H9 (cell line): Measurements from ENCODE around the gene SPATA31D4. TPM values are rescaled to one million over a fixed set of nuclear protein-coding genes. Genes with fewer than 3 reads are reported as not detected.

Experiments used
- DNase-seq: peaks from one replicate; pipeline ENCODE4 v3.0.0-alpha.2; 2017
- H2AFZ ChIP-seq: one replicate; pipeline ENCODE4 v1.6.1; 2013; ENCODE audit warnings: mild to moderate bottlenecking, low read length, control low read depth, moderate library complexity
- H2AK5ac ChIP-seq: 2 replicates; pipeline ENCODE4 v1.6.1; 2013; ENCODE audit warnings: low read length, control low read depth, mixed read lengths; ENCODE audit not compliant: insufficient read length
- H2BK120ac ChIP-seq: one replicate; pipeline ENCODE4 v1.6.1; 2013; ENCODE audit warnings: low read depth, mild to moderate bottlenecking, low read length, control low read depth, inconsistent platforms; ENCODE audit not compliant: poor library complexity, severe bottlenecking
- H2BK12ac ChIP-seq: 2 replicates; pipeline ENCODE4 v1.6.1; 2013; ENCODE audit warnings: low read length, control low read depth, mixed read lengths, low read depth; ENCODE audit not compliant: insufficient read length
- H2BK15ac ChIP-seq: 2 replicates; pipeline ENCODE4 v1.6.1; 2013; ENCODE audit warnings: low read depth, low read length, control low read depth
- H2BK20ac ChIP-seq: one replicate; pipeline ENCODE4 v1.6.1; 2013; ENCODE audit warnings: low read depth, mild to moderate bottlenecking, low read length, control low read depth, inconsistent platforms; ENCODE audit not compliant: poor library complexity, severe bottlenecking
- H2BK5ac ChIP-seq: 2 replicates; pipeline ENCODE4 v1.6.1; 2013; ENCODE audit warnings: low read length, control low read depth, mixed read lengths; ENCODE audit not compliant: insufficient read length
- H3K14ac ChIP-seq: 2 replicates; pipeline ENCODE4 v1.6.1; 2013; ENCODE audit warnings: low read length, control low read depth; ENCODE audit not compliant: insufficient read depth
- H3K18ac ChIP-seq: 2 replicates; pipeline ENCODE4 v1.6.1; 2013; ENCODE audit warnings: low read depth, mild to moderate bottlenecking, mixed read lengths, low read length, control low read depth; ENCODE audit not compliant: insufficient read length
- H3K23ac ChIP-seq: 2 replicates; pipeline ENCODE4 v1.6.1; 2013; ENCODE audit warnings: low read length, control low read depth, mixed read lengths, low read depth; ENCODE audit not compliant: insufficient read length
- H3K23me2 ChIP-seq: 2 replicates; pipeline ENCODE4 v1.6.1; 2013; ENCODE audit warnings: low read depth, mild to moderate bottlenecking, mixed read lengths, low read length, control low read depth; ENCODE audit not compliant: insufficient read length, poor library complexity, severe bottlenecking
- H3K27ac ChIP-seq: 2 replicates; pipeline ENCODE4 v1.5.1; 2013; ENCODE audit warnings: low read length, control low read depth, mixed read lengths, low read depth; ENCODE audit not compliant: insufficient read length
- H3K27me3 ChIP-seq: 2 replicates; pipeline ENCODE4 v1.6.1; 2013; ENCODE audit warnings: low read length, control low read depth, inconsistent platforms; ENCODE audit not compliant: insufficient read depth
- H3K4ac ChIP-seq: 2 replicates; pipeline ENCODE4 v1.6.1; 2013; ENCODE audit warnings: low read depth, mild to moderate bottlenecking, control low read depth, inconsistent platforms, low read length, moderate library complexity
- H3K4me1 ChIP-seq: 2 replicates; pipeline ENCODE4 v1.6.1; 2013; ENCODE audit warnings: low read length, control low read depth, inconsistent platforms; ENCODE audit not compliant: insufficient read depth
- H3K4me2 ChIP-seq: 2 replicates; pipeline ENCODE4 v1.6.1; 2013; ENCODE audit warnings: low read length, control low read depth, mixed read lengths; ENCODE audit not compliant: insufficient read length, insufficient read depth
- H3K56ac ChIP-seq: 2 replicates; pipeline ENCODE4 v1.6.1; 2013; ENCODE audit warnings: low read depth, mild to moderate bottlenecking, mixed read lengths, low read length, control low read depth; ENCODE audit not compliant: insufficient read length
- H3K79me1 ChIP-seq: 2 replicates; pipeline ENCODE4 v1.6.1; 2013; ENCODE audit warnings: low read depth, mild to moderate bottlenecking, moderate library complexity, low read length, control low read depth, inconsistent platforms; ENCODE audit not compliant: insufficient read depth, poor library complexity, severe bottlenecking
- H3K79me2 ChIP-seq: 2 replicates; pipeline ENCODE4 v1.6.1; 2013; ENCODE audit warnings: low read length, control low read depth, inconsistent platforms; ENCODE audit not compliant: insufficient read depth
- H3K9ac ChIP-seq: 2 replicates; pipeline ENCODE4 v1.6.1; 2013; ENCODE audit warnings: low read length, control low read depth, mixed read lengths; ENCODE audit not compliant: insufficient read length; ENCODE audit errors: extremely low read depth
- H3K9me3 ChIP-seq: one replicate; pipeline ENCODE4 v1.6.1; 2013; ENCODE audit warnings: low read depth, low read length, inconsistent platforms; ENCODE audit not compliant: control insufficient read depth
- H3T11ph ChIP-seq: one replicate; pipeline ENCODE4 v1.6.1; 2013; ENCODE audit warnings: mild to moderate bottlenecking, low read length, control low read depth, inconsistent platforms
- H4K20me1 ChIP-seq: one replicate; pipeline ENCODE4 v1.6.1; 2013; ENCODE audit not compliant: control insufficient read depth, insufficient read length, insufficient read depth
- H4K5ac ChIP-seq: 2 replicates; pipeline ENCODE4 v1.6.1; 2013; ENCODE audit warnings: low read depth, mild to moderate bottlenecking, mixed read lengths, low read length, control low read depth; ENCODE audit not compliant: insufficient read length
- H4K8ac ChIP-seq: replicated peaks from 2 replicates; pipeline ENCODE4 v1.6.1; 2013; ENCODE audit warnings: low read length, control low read depth, mixed read lengths, low read depth; ENCODE audit not compliant: insufficient read length
- H4K91ac ChIP-seq: 2 replicates; pipeline ENCODE4 v1.6.1; 2013; ENCODE audit warnings: low read depth, mild to moderate bottlenecking, moderate library complexity, mixed read lengths, low read length, control low read depth; ENCODE audit not compliant: insufficient read length
- H3K27ac Mint-ChIP-seq, 3 experiments: 2 replicates in 2 of 3; 3 replicates in 1 of 3; pipeline ENCODE4 v1.8.0; 2020 to 2021; ENCODE audit warnings: mixed read lengths in 3 of 3, mild to moderate bottlenecking in 1 of 3, moderate library complexity in 1 of 3
- H3K27me3 Mint-ChIP-seq: 2 replicates; pipeline ENCODE4 v1.8.0; 2021; ENCODE audit warnings: low read depth, mild to moderate bottlenecking, moderate library complexity, mixed read lengths
- H3K36me3 Mint-ChIP-seq, 3 experiments: 2 replicates in 2 of 3; 3 replicates in 1 of 3; pipeline ENCODE4 v1.8.0; 2020 to 2021; ENCODE audit warnings: low read depth in 3 of 3, mixed read lengths in 3 of 3; ENCODE audit not compliant: insufficient read depth in 1 of 3
- H3K4me1 Mint-ChIP-seq, 2 experiments: 2 replicates each; pipeline ENCODE4 v1.8.0; 2020; ENCODE audit warnings: mixed read lengths in 2 of 2
- H3K4me3 Mint-ChIP-seq, 2 experiments: 2 replicates in 1 of 2; 3 replicates in 1 of 2; pipeline ENCODE4 v1.8.0; 2020 to 2021; ENCODE audit warnings: mild to moderate bottlenecking in 2 of 2, mixed read lengths in 2 of 2, moderate library complexity in 1 of 2
- H3K9me3 Mint-ChIP-seq, 2 experiments: 2 replicates in 1 of 2; 3 replicates in 1 of 2; pipeline ENCODE4 v1.8.0; 2020; ENCODE audit warnings: mild to moderate bottlenecking in 2 of 2, mixed read lengths in 2 of 2, moderate library complexity in 1 of 2
- WGBS: extraction: QIAGEN DNeasy Blood & Tissue Kit; methylation state at CpG from one replicate; pipeline ENCODE4 v1.1.7; 2013; ENCODE audit warnings: missing lambda C conversion rate, low lambda C conversion rate, mixed read lengths; ENCODE audit not compliant: insufficient read length; ENCODE audit errors: extremely low coverage; 5-methylcytosine and 5-hydroxymethylcytosine counted together
- total RNA-seq: library from RNA; stranded (reverse); gene quantifications from 2 replicates; pipeline ENCODE4 v1.2.1, GENCODE V29; 2021
- TF ChIP-seq, protein P1 (sequence below): fragments of 200-600 bp; sonication (generic); conservative IDR thresholded peaks from 3 replicates; pipeline ENCODE4 v1.8.0; 2021; ENCODE audit warnings: antibody characterized with exemption, mild to moderate bottlenecking

Gene SPATA31D4
- total RNA-seq, 1 experiment from 2014 or later, result not detected

DNA sequence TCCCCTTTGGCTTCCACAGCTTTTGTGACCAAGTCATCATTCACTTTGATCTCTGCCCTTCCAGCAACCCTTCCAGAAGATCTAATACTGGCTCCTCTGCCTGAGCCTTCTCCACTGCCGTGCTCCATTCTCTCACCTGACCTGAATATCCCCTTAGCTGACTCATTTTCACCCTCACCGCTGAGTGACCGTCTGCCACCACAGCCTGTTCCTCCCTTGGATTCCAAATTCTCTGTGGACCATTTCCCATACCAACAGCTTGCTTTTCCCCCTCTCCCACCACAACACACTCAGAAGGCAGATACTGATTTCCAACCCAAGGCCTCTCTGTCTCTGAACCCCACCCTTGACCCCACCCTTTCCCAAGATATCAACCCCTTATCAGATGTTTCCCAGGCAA is 39.8 kb downstream of the SPATA31D4 start:
- Histone ChIP-seq H3T11ph (no peak overlapping the region), H2AFZ (no peak overlapping the region), H2BK5ac (no peak overlapping the region), H4K8ac (no peak overlapping the region), H3K9me3 (no peaks in the 10 kb centered on the region), H2AK5ac (no peak overlapping the region), H3K27me3 (no peaks in the 10 kb centered on the region), H3K79me1 (no peaks in the 10 kb centered on the region), H3K14ac (no peak overlapping the region), H2BK15ac (no peak overlapping the region), H3K4ac (no peak overlapping the region), H3K9ac (no peak overlapping the region), H3K27ac (no peak overlapping the region), H4K20me1 (no peaks in the 10 kb centered on the region), H4K5ac (no peak overlapping the region), H3K79me2 (0 out of 2 replicates have a peak, but pooled peaks cover 2% of the 10 kb centered on the region), H2BK12ac (no peak overlapping the region), H3K4me2 (no peak overlapping the region), H3K23ac (no peak overlapping the region), H2BK120ac (no peak overlapping the region), H3K56ac (no peak overlapping the region), H2BK20ac (no peak overlapping the region), H3K23me2 (no peaks in the 10 kb centered on the region), H3K18ac (no peak overlapping the region), H3K4me1 (no peaks in the 10 kb centered on the region), H4K91ac (no peak overlapping the region)
- Mint-ChIP-seq H3K27me3 (no peaks in the 10 kb centered on the region), H3K4me1 (no peaks in the 10 kb centered on the region), H3K4me3 (no peak overlapping the region), H3K27ac (no peak overlapping the region), H3K9me3 (peaks cover 7 to 9% of the 10 kb centered on the region in 2 experiments; a peak in 4 of 5 replicates), H3K36me3 (peaks cover 0 to 4% (median 3%) of the 10 kb centered on the region in 3 experiments; a peak in 3 of 7 replicates)
- no CpG with 5 or more reads among the region's 3 CpGs for WGBS
- TF ChIP-seq, protein P1, sequence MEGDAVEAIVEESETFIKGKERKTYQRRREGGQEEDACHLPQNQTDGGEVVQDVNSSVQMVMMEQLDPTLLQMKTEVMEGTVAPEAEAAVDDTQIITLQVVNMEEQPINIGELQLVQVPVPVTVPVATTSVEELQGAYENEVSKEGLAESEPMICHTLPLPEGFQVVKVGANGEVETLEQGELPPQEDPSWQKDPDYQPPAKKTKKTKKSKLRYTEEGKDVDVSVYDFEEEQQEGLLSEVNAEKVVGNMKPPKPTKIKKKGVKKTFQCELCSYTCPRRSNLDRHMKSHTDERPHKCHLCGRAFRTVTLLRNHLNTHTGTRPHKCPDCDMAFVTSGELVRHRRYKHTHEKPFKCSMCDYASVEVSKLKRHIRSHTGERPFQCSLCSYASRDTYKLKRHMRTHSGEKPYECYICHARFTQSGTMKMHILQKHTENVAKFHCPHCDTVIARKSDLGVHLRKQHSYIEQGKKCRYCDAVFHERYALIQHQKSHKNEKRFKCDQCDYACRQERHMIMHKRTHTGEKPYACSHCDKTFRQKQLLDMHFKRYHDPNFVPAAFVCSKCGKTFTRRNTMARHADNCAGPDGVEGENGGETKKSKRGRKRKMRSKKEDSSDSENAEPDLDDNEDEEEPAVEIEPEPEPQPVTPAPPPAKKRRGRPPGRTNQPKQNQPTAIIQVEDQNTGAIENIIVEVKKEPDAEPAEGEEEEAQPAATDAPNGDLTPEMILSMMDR, result no peak
- DNase-seq, result no peak
